ENCODE data around the gene RFPL3. TPM values are rescaled to one million over a fixed set of nuclear protein-coding genes. Genes with fewer than 3 reads are reported as not detected.
"Not testable (repeated sequence)": the region's sequence is repeated elsewhere in the genome, so short reads cannot be mapped to it uniquely, and the experiment has no call there.

The RFPL3 gene
- total and polyA plus RNA-seq, 2 donors (not counting 1 experiment from before 2014, with no cell fraction given) = not detected

- Histone ChIP-seq H3K27ac (ENCODE audit: insufficient read depth, low read length) (no peak overlapping the region), H3K79me2 (ENCODE audit: control insufficient read depth, insufficient read depth, low read length) (no peaks in the 10 kb centered on the region), H3K9ac (ENCODE audit: insufficient read depth, low read length) (no peak overlapping the region), H4K20me1 (ENCODE audit: control insufficient read depth, extremely low read depth, insufficient read depth, low read length) (no peaks in the 10 kb centered on the region), H3K9me3 (ENCODE audit: control insufficient read depth, insufficient read depth, low read depth, low read length) (no peaks in the 10 kb centered on the region), H3K4me2 (ENCODE audit: extremely low read depth, insufficient read depth, low read length) (no peak overlapping the region), H2AFZ (ENCODE audit: low read length) (no peak overlapping the region), H3K36me3 (ENCODE audit: control insufficient read depth, insufficient read depth, low read length) (no peaks in the 10 kb centered on the region), H3K4me3 (replicated peaks in 1 of 4; ENCODE audit: control extremely low read depth in 1 of 4, insufficient read depth in 1 of 4, low read depth in 3 of 4, low read length in 4 of 4) (no peak overlapping the region), H3K4me1 (ENCODE audit: control insufficient read depth, extremely low read depth, insufficient read depth, low read length) (no peaks in the 10 kb centered on the region), H3K27me3 (ENCODE audit: control insufficient read depth, insufficient read depth, low read length) (no peaks in the 10 kb centered on the region)
- TF ChIP-seq CTCF (conservative IDR thresholded peaks at IDR 0.05 in 1 of 2, IDR thresholded peaks at IDR 0.05 in 1 of 2; ENCODE audit: low read depth in 1 of 2, low read length in 2 of 2) (no peak), EZH2 (IDR thresholded peaks at IDR 0.05; ENCODE audit: low read length, missing control alignments) (no peak)
- DNase-seq (ENCODE audit: low read depth in 2 of 2) = no peak
Observed at GRCh38 chr22:32355760-32356159, 1.9 kb upstream of the RFPL3 start.

DNA sequence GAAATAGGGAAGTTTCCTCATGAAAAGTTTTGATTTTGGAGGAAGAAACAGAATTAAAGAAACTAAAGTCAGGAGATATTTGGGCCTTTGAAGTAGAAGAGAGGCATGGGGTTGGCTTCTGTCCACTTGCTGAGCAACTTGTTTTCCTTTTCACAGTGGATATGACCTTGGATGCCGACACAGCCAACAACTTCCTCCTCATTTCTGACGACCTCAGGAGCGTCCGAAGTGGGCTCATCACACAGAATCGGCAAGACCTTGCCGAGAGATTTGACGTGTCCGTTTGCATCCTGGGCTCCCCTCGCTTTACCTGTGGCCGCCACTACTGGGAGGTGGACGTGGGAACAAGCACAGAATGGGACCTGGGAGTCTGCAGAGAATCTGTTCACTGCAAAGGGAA is 2.4 kb downstream of the RFPL3 start:
- not testable (repeated sequence) for H4K20me1 ChIP-seq (ENCODE audit: control insufficient read depth, extremely low read depth, insufficient read depth, low read length); H3K4me3 ChIP-seq (replicated peaks in 1 of 4; ENCODE audit: control extremely low read depth in 1 of 4, insufficient read depth in 1 of 4, low read depth in 3 of 4, low read length in 4 of 4); H3K79me2 ChIP-seq (ENCODE audit: control insufficient read depth, insufficient read depth, low read length); H3K4me2 ChIP-seq (ENCODE audit: extremely low read depth, insufficient read depth, low read length); H3K9me3 ChIP-seq (ENCODE audit: control insufficient read depth, insufficient read depth, low read depth, low read length); H3K27me3 ChIP-seq (ENCODE audit: control insufficient read depth, insufficient read depth, low read length); H3K4me1 ChIP-seq (ENCODE audit: control insufficient read depth, extremely low read depth, insufficient read depth, low read length); H3K9ac ChIP-seq (ENCODE audit: insufficient read depth, low read length); H2AFZ ChIP-seq (ENCODE audit: low read length); H3K27ac ChIP-seq (ENCODE audit: insufficient read depth, low read length); DNase-seq (ENCODE audit: low read depth in 2 of 2); H3K36me3 ChIP-seq (ENCODE audit: control insufficient read depth, insufficient read depth, low read length)

- DNase-seq (ENCODE audit: low read depth in 2 of 2) = no peak
- Histone ChIP-seq H3K4me1 (ENCODE audit: control insufficient read depth, extremely low read depth, insufficient read depth, low read length) (no peaks in the 10 kb centered on the region), H3K79me2 (ENCODE audit: control insufficient read depth, insufficient read depth, low read length) (no peaks in the 10 kb centered on the region), H3K27ac (ENCODE audit: insufficient read depth, low read length) (no peak overlapping the region), H3K9ac (ENCODE audit: insufficient read depth, low read length) (no peak overlapping the region), H3K27me3 (ENCODE audit: control insufficient read depth, insufficient read depth, low read length) (no peaks in the 10 kb centered on the region), H3K4me3 (replicated peaks in 1 of 4; ENCODE audit: control extremely low read depth in 1 of 4, insufficient read depth in 1 of 4, low read depth in 3 of 4, low read length in 4 of 4) (no peak overlapping the region), H3K36me3 (ENCODE audit: control insufficient read depth, insufficient read depth, low read length) (no peaks in the 10 kb centered on the region), H3K4me2 (ENCODE audit: extremely low read depth, insufficient read depth, low read length) (no peak overlapping the region), H4K20me1 (ENCODE audit: control insufficient read depth, extremely low read depth, insufficient read depth, low read length) (no peaks in the 10 kb centered on the region), H2AFZ (ENCODE audit: low read length) (no peak overlapping the region), H3K9me3 (ENCODE audit: control insufficient read depth, insufficient read depth, low read depth, low read length) (no peaks in the 10 kb centered on the region)
- TF ChIP-seq EZH2 (IDR thresholded peaks at IDR 0.05; ENCODE audit: low read length, missing control alignments) (no peak), CTCF (conservative IDR thresholded peaks at IDR 0.05 in 1 of 2, IDR thresholded peaks at IDR 0.05 in 1 of 2; ENCODE audit: low read depth in 1 of 2, low read length in 2 of 2) (no peak)
Observed at GRCh38 chr22:32361257-32361656, 3.6 kb downstream of the RFPL3 start.

Data from fibroblast of lung (primary cell).